GM23248 (cell line): ENCODE data around the gene PTPRN2.

Experiments
- EZH2 ChIP-seq: fragments of 200-600 bp; sonication (generic); IDR thresholded peaks from 2 replicates; pipeline ENCODE4 v1.6.1; 2018; ENCODE audit warnings: antibody characterized with exemption, mild to moderate bottlenecking; ENCODE audit not compliant: insufficient read depth, poor library complexity, severe bottlenecking
- EZH2phosphoT487 ChIP-seq: fragments of 200-600 bp; sonication (generic); IDR thresholded peaks from 2 replicates; pipeline ENCODE4 v1.6.1; 2018; ENCODE audit warnings: antibody characterized with exemption, moderate library complexity, mild to moderate bottlenecking, low read depth; ENCODE audit not compliant: insufficient read depth

- TF ChIP-seq EZH2 (peak; percentile 61), EZH2phosphoT487 (no peak)
These were observed 903.9 kb downstream of the PTPRN2 start for GRCh38 chr7:157683747-157684156.
